Uterus (tissue), 2 donors: ENCODE measurements around the gene RALGPS2.

Source experiments
- POLR2A ChIP-seq, 2 donors: fragments of 450-650 bp; IDR thresholded peaks; one replicate each; pipeline ENCODE4 v1.6.1; 2016; ENCODE audit warnings: antibody characterized with exemption in 2 of 2, mild to moderate bottlenecking in 1 of 2, moderate library complexity in 1 of 2
- TF ChIP-seq, protein P1 (sequence below), 4 experiments: fragments of 200-600 bp in 2 of 4; fragments of 450-650 bp in 2 of 4; sonication (generic) in 2 of 4; IDR thresholded peaks; one replicate each; pipeline ENCODE4 v1.5.1; 2016 to 2019; ENCODE audit warnings: antibody characterized with exemption in 4 of 4, mild to moderate bottlenecking in 2 of 4, moderate library complexity in 1 of 4

DNA sequence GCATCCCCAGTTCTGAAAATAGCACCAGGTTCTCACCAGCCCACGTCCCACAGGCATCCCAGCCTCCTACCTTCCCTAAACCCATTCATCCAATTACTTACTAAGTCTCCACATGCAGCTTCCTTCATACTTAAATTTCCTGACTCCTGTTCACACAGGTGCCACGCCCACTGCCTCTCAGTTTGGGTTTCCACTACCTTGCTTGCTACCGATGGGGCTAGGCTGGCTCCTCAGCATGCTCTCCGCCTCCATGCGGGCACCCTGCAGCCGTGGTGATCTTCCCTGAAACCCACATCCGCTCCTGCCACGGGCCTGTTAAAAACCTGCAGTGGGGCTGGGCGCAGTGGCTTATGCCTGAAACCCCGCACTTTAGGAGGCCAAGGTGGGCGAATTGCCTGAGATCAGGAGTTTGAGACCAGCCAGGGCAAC is 216.2 kb downstream of the RALGPS2 start:
- TF ChIP-seq, protein P1, sequence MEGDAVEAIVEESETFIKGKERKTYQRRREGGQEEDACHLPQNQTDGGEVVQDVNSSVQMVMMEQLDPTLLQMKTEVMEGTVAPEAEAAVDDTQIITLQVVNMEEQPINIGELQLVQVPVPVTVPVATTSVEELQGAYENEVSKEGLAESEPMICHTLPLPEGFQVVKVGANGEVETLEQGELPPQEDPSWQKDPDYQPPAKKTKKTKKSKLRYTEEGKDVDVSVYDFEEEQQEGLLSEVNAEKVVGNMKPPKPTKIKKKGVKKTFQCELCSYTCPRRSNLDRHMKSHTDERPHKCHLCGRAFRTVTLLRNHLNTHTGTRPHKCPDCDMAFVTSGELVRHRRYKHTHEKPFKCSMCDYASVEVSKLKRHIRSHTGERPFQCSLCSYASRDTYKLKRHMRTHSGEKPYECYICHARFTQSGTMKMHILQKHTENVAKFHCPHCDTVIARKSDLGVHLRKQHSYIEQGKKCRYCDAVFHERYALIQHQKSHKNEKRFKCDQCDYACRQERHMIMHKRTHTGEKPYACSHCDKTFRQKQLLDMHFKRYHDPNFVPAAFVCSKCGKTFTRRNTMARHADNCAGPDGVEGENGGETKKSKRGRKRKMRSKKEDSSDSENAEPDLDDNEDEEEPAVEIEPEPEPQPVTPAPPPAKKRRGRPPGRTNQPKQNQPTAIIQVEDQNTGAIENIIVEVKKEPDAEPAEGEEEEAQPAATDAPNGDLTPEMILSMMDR (IDR thresholded peaks at IDR 0.05) = no peak
- TF ChIP-seq POLR2A (IDR thresholded peaks at IDR 0.05) = no peak
